IMR-90 (cell line): ENCODE data around the gene PPM1H. TPM values are rescaled to one million over a fixed set of nuclear protein-coding genes. Genes with fewer than 3 reads are reported as not detected.

Experiments used
- ATAC-seq: fragments of 200-7000 bp; cut with Tn5 transposase; 2 replicates; pipeline ENCODE4 v1.9.1; 2020; ENCODE audit warnings: low read depth, mild to moderate bottlenecking, moderate library complexity
- Bru-seq: library from RNA; stranded (reverse); fragments of 400-500 nt; gene quantifications from one replicate; lab custom pipeline; 2021; lab: Mats Ljungman, UMichigan
- BruChase-seq, 2 experiments: library from RNA; stranded (reverse); fragments of 400-500 nt; gene quantifications; one replicate each; lab custom pipeline; 2021; lab: Mats Ljungman, UMichigan
- BruUV-seq: library from RNA; stranded (reverse); fragments of 400-500 nt; replicated peaks from 2 replicates; lab custom pipeline; 2021; lab: Mats Ljungman, UMichigan
- CTCF ChIA-PET: fragments of 300-600 bp; formaldehyde crosslinking; extraction: SDS; loops from one replicate; lab custom pipeline; 2021; ENCODE audit warnings: antibody characterized with exemption; lab: Yijun Ruan, JAX
- POLR2A ChIA-PET: fragments of 300-600 bp; sonication (Branson Sonifier 250); formaldehyde crosslinking; loops from one replicate; lab custom pipeline; 2022; ENCODE audit warnings: antibody characterized with exemption; ENCODE audit not compliant: unreplicated experiment; lab: Charles Lee
- DNase-seq: peaks from one replicate; pipeline ENCODE4 v3.0.0; 2013
- H2AFZ ChIP-seq: replicated peaks from 2 replicates; pipeline ENCODE3; 2013; ENCODE audit warnings: low read length, mild to moderate bottlenecking; ENCODE audit not compliant: poor library complexity
- H2AK5ac ChIP-seq: 2 replicates; pipeline ENCODE4 v1.6.1; 2013; ENCODE audit warnings: low read depth, low read length, inconsistent platforms
- H2AK9ac ChIP-seq: replicated peaks from 2 replicates; pipeline ENCODE3; 2013; ENCODE audit warnings: mild to moderate bottlenecking, low read depth, low read length, moderate library complexity; ENCODE audit not compliant: poor library complexity
- H2BK120ac ChIP-seq: 2 replicates; pipeline ENCODE4 v1.6.1; 2013; ENCODE audit warnings: low read depth, low read length, inconsistent platforms
- H2BK15ac ChIP-seq: 3 replicates; pipeline ENCODE4 v1.6.1; 2013; ENCODE audit warnings: low read depth, low read length, inconsistent platforms
- H2BK20ac ChIP-seq: 2 replicates; pipeline ENCODE4 v1.6.1; 2013; ENCODE audit warnings: low read depth, mild to moderate bottlenecking, inconsistent platforms, low read length, moderate library complexity
- H2BK5ac ChIP-seq: 2 replicates; pipeline ENCODE4 v1.6.1; 2013; ENCODE audit warnings: mild to moderate bottlenecking, low read depth, low read length, inconsistent platforms; ENCODE audit not compliant: poor library complexity, severe bottlenecking
- H3K14ac ChIP-seq: replicated peaks from 2 replicates; pipeline ENCODE4 v1.6.1; 2013; ENCODE audit warnings: low read depth, low read length, inconsistent platforms
- H3K18ac ChIP-seq: 2 replicates; pipeline ENCODE4 v1.6.1; 2013; ENCODE audit warnings: low read depth, low read length, control low read depth
- H3K23ac ChIP-seq: 2 replicates; pipeline ENCODE4 v1.6.1; 2013; ENCODE audit warnings: low read depth, low read length, inconsistent platforms
- H3K27ac ChIP-seq: 2 replicates; pipeline ENCODE4 v1.5.1; 2013; ENCODE audit warnings: mild to moderate bottlenecking, control low read depth, low read length; ENCODE audit not compliant: insufficient read depth
- H3K27me3 ChIP-seq: 2 replicates; pipeline ENCODE4 v1.6.1; 2013; ENCODE audit warnings: low read length; ENCODE audit not compliant: control insufficient read depth, insufficient read depth
- H3K36me3 ChIP-seq: 2 replicates; pipeline ENCODE4 v1.6.1; 2013; ENCODE audit warnings: low read length, mixed read lengths; ENCODE audit not compliant: control insufficient read depth, insufficient read depth
- H3K4ac ChIP-seq: 2 replicates; pipeline ENCODE4 v1.6.1; 2013; ENCODE audit warnings: low read depth, low read length, inconsistent platforms
- H3K4me1 ChIP-seq: 2 replicates; pipeline ENCODE4 v1.6.1; 2013; ENCODE audit warnings: low read length, mixed read lengths; ENCODE audit not compliant: control insufficient read depth, insufficient read depth
- H3K4me2 ChIP-seq: 2 replicates; pipeline ENCODE4 v1.6.1; 2013; ENCODE audit warnings: low read depth, mild to moderate bottlenecking, control low read depth, low read length, moderate library complexity
- H3K4me3 ChIP-seq: 2 replicates; pipeline ENCODE4 v1.5.1; 2013; ENCODE audit warnings: low read depth, mild to moderate bottlenecking, control low read depth, low read length, moderate library complexity; ENCODE audit not compliant: insufficient read depth
- H3K56ac ChIP-seq: 2 replicates; pipeline ENCODE4 v1.6.1; 2013; ENCODE audit warnings: low read length, inconsistent platforms; ENCODE audit not compliant: insufficient read depth; ENCODE audit errors: extremely low read depth
- H3K79me1 ChIP-seq, 2 experiments: 2 replicates each; pipeline ENCODE4 v1.6.1; 2013; ENCODE audit warnings: low read length in 2 of 2, inconsistent platforms in 1 of 2, low read depth in 1 of 2
- H3K9ac ChIP-seq: 2 replicates; pipeline ENCODE4 v1.6.1; 2013; ENCODE audit warnings: low read depth, low read length, control low read depth
- H3K9me1 ChIP-seq: 2 replicates; pipeline ENCODE4 v1.6.1; 2013; ENCODE audit warnings: low read length, inconsistent platforms; ENCODE audit not compliant: insufficient read depth
- H3K9me3 ChIP-seq: 2 replicates; pipeline ENCODE4 v1.6.1; 2013; ENCODE audit warnings: low read length; ENCODE audit not compliant: control insufficient read depth, insufficient read depth
- H4K20me1 ChIP-seq: 2 replicates; pipeline ENCODE4 v1.6.1; 2013; ENCODE audit warnings: low read length, inconsistent platforms; ENCODE audit not compliant: insufficient read depth
- H4K5ac ChIP-seq: 2 replicates; pipeline ENCODE4 v1.6.1; 2013; ENCODE audit warnings: mild to moderate bottlenecking, low read depth, low read length, control low read depth
- H4K8ac ChIP-seq, 2 experiments: 2 replicates each; pipeline ENCODE4 v1.6.1; 2013; ENCODE audit warnings: low read depth in 2 of 2, low read length in 2 of 2, control low read depth in 1 of 2, inconsistent platforms in 1 of 2
- H4K91ac ChIP-seq: 2 replicates; pipeline ENCODE4 v1.6.1; 2013; ENCODE audit warnings: low read depth, low read length, inconsistent platforms; ENCODE audit not compliant: insufficient read depth
- MAZ ChIP-seq: IDR thresholded peaks from 2 replicates; pipeline ENCODE4 v1.6.1; 2012; ENCODE audit warnings: low read depth, mild to moderate bottlenecking, low read length, improper control_type of control experiment, moderate library complexity, borderline replicate concordance
- POLR2A ChIP-seq: IDR thresholded peaks from 2 replicates; pipeline ENCODE4 v1.6.1; 2012; ENCODE audit warnings: mild to moderate bottlenecking, low read depth, low read length
- WGBS, 2 experiments: methylation state at CpG; one replicate each; pipeline versions ENCODE4 v1.1.5 to v1.1.7; 2013; ENCODE audit warnings: missing lambda C conversion rate in 2 of 2; ENCODE audit not compliant: insufficient read length in 1 of 2; ENCODE audit errors: extremely low coverage in 2 of 2; 5-methylcytosine and 5-hydroxymethylcytosine counted together
- dilution Hi-C: fragments of 300-500 bp; cut with HindIII; formaldehyde crosslinking; loops from one replicate; pipeline ENCODE4 v1.14.3; 2018; ENCODE audit warnings: low sequenced_read_pairs; ENCODE audit not compliant: unreplicated experiment
- in situ Hi-C: fragments of 300-500 bp; cut with MboI; formaldehyde crosslinking; loops from 3 replicates; pipeline ENCODE4 v1.14.3; 2019; ENCODE audit warnings: low sequenced_read_pairs, inconsistent platforms, mixed read lengths
- intact Hi-C: fragments of 100-400 bp; cut with micrococcal nuclease; formaldehyde crosslinking; loops from 2 replicates; pipeline ENCODE4 v1.10.0; 2022
- long read RNA-seq: library from polyadenylated mRNA; unstranded; transcript quantifications from one replicate; pipeline ENCODE4 v2.0.0, GENCODE V29; 2021; ENCODE audit not compliant: unreplicated experiment
- polyA plus RNA-seq, 3 experiments: library from polyadenylated mRNA; depleted of rRNA; stranded (reverse); fragments of >200 nt; gene quantifications; 2 replicates each; pipeline ENCODE4 v1.2.3, GENCODE V29; 2012; ENCODE audit warnings: low replicate concordance in 1 of 3
- total RNA-seq: library from RNA; depleted of rRNA; stranded (reverse); fragments of >200 nt; gene quantifications from 2 replicates; pipeline ENCODE4 v1.2.3, GENCODE V29; 2012; rRNA removed
- TF ChIP-seq, protein P1 (sequence below): conservative IDR thresholded peaks from 2 replicates; pipeline ENCODE4 v1.5.1; 2012; ENCODE audit warnings: mild to moderate bottlenecking, low read depth, low read length, improper control_type of control experiment

Gene PPM1H, protein sequence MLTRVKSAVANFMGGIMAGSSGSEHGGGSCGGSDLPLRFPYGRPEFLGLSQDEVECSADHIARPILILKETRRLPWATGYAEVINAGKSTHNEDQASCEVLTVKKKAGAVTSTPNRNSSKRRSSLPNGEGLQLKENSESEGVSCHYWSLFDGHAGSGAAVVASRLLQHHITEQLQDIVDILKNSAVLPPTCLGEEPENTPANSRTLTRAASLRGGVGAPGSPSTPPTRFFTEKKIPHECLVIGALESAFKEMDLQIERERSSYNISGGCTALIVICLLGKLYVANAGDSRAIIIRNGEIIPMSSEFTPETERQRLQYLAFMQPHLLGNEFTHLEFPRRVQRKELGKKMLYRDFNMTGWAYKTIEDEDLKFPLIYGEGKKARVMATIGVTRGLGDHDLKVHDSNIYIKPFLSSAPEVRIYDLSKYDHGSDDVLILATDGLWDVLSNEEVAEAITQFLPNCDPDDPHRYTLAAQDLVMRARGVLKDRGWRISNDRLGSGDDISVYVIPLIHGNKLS
- total RNA-seq (0.18 and 0.28 TPM in 2 replicates), polyA plus RNA-seq (2012; rRNA removed) (0.14 TPM in 2 replicates), Bru-seq, nascent RNA (percentile 26 among the genes with signal in this experiment), BruChase-seq, experiment 1, labeled RNA remaining after a 6-hour chase (percentile 20 among the genes with signal in this experiment), BruChase-seq, experiment 2, labeled RNA remaining after a 2-hour chase (percentile 20 among the genes with signal in this experiment)
- polyA plus RNA-seq (2012; cell fraction: cytosol; rRNA removed) = 0.04 and 0.10 TPM in 2 replicates
- 0.03 and 0.62 TPM in 2 replicates for polyA plus RNA-seq (2012; cell fraction: nucleus; rRNA removed; ENCODE audit: low replicate concordance)
- long read RNA-seq, partial matches to known transcripts = 1 of 1 reads
- long read RNA-seq, other reads (novel, unspliced or antisense) = 0 of 1 reads

DNA sequence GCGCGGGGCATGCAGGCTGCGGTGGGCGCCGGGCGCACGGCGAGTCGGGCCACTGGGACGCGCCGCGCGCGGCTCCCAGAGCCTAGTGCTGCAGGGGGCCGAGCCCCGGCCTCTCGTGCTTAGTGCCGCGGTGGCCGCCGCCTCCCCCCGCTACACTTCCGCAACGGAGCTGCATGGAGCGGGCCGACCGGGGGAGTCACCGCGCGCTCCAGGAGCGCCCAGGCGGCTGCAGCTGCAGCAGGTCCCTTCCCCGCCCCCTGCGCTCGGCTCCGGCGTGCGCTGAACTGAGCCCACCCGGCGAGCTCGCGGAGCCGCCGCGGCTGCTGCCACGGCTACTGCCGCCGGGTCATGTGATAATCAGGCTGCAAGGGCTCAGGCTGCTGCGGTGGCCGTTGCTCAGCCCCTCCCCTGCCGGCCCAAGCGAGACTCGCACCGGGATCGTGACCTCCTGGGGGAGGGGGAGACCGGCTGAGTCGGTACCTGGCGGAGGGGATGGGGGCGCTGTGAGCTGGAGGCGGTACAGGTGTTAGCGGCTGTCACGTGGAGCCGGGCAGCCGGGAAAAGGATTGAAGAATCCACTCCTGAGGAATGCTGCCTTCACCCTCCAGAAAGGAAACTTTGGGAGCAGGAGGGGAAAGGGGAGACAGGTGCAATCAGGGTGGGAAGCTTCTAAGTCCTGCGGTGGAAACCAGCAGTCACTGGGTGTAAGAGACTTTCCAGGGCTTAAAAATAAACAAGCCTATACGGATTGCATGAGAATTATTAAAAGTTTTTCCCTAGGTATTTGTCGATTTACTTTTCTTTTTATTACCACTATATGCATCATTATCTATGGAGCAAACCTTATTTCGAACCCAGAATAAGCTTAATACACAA, at the start of gene PPM1H:
Gene PPM1H (minus strand): TSS at position 352 of the 876 bp plus-strand sequence. CDS start 414 bp downstream, outside the sequence.
- peak within 1 kb of the TSS; percentile 86 for H2AK9ac ChIP-seq
- no peak within 1 kb of the TSS for H4K91ac ChIP-seq
- peak within 1 kb of the TSS; percentile 80 for H3K4me2 ChIP-seq
- dilution Hi-C loops = no loop called here
- H4K5ac ChIP-seq = no peak within 1 kb of the TSS
- peak within 1 kb of the TSS; percentile 95 for H2AFZ ChIP-seq
- peak within 1 kb of the TSS; percentile 60 for H3K4me3 ChIP-seq
- no peak within 1 kb of the TSS for H3K9ac ChIP-seq
- H3K79me1 ChIP-seq = no peaks in the 10 kb centered on the region
- TF ChIP-seq, protein P1, sequence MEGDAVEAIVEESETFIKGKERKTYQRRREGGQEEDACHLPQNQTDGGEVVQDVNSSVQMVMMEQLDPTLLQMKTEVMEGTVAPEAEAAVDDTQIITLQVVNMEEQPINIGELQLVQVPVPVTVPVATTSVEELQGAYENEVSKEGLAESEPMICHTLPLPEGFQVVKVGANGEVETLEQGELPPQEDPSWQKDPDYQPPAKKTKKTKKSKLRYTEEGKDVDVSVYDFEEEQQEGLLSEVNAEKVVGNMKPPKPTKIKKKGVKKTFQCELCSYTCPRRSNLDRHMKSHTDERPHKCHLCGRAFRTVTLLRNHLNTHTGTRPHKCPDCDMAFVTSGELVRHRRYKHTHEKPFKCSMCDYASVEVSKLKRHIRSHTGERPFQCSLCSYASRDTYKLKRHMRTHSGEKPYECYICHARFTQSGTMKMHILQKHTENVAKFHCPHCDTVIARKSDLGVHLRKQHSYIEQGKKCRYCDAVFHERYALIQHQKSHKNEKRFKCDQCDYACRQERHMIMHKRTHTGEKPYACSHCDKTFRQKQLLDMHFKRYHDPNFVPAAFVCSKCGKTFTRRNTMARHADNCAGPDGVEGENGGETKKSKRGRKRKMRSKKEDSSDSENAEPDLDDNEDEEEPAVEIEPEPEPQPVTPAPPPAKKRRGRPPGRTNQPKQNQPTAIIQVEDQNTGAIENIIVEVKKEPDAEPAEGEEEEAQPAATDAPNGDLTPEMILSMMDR = no peak; the same call in 1 of the 2 replicates
- TF ChIP-seq MAZ = no peak
- no peak for TF ChIP-seq POLR2A
- ChIA-PET CTCF (interaction anchor here (0.8 to 1.5 kb wide), 3 partner anchors 37 to 134 kb away, joined by 3 to 6 read pairs (median 3); no protein-coding TSS in a partner anchor), POLR2A (no interaction called here)
- H3K4ac ChIP-seq = no peak within 1 kb of the TSS
- in situ Hi-C loops = no loop called here
- H3K23ac ChIP-seq = peak within 1 kb of the TSS; percentile 16; the same call in 1 of the 2 replicates
- WGBS, 2 experiments = 0% methylated on average over 28 of the region's 69 CpGs; no CpG with 5 or more reads in 1 of the 2 experiments
- no TSS peak for BruUV-seq
- H2AK5ac ChIP-seq = no peak within 1 kb of the TSS
- H3K9me3 ChIP-seq = no peaks in the 10 kb centered on the region
- H3K4me1 ChIP-seq = peaks cover 2% of the 10 kb centered on the region; the same call in 1 of the 2 replicates
- H3K14ac ChIP-seq = no peak within 1 kb of the TSS
- H3K27me3 ChIP-seq = peaks cover 36% of the 10 kb centered on the region
- H3K27ac ChIP-seq = no peak within 1 kb of the TSS
- intact Hi-C loops = loop anchor here (1.0 to 10.0 kb wide), 2 partner anchors 122 to 350 kb away; no protein-coding TSS in a partner anchor
- H2BK15ac ChIP-seq = no peak within 1 kb of the TSS
- no peaks in the 10 kb centered on the region for H3K36me3 ChIP-seq
- no peak within 1 kb of the TSS for H2BK120ac ChIP-seq
- peak; percentile 86 for ATAC-seq
- H3K18ac ChIP-seq = no peak within 1 kb of the TSS
- no peaks in the 10 kb centered on the region for H4K20me1 ChIP-seq
- no peak within 1 kb of the TSS for H4K8ac ChIP-seq
- no peak within 1 kb of the TSS for H2BK20ac ChIP-seq
- H3K9me1 ChIP-seq = no peaks in the 10 kb centered on the region
- H2BK5ac ChIP-seq = no peak within 1 kb of the TSS
- no peak within 1 kb of the TSS for H3K56ac ChIP-seq
- peak; percentile 11 for DNase-seq
